Activated CD4-positive, alpha-beta memory T cell treated with anti-CD3 and anti-CD28 coated beads, Interleukin-2, amount 10 ng/mL, durations not matched to agents 7 days and 5 days (primary cell): ENCODE measurements around the gene STX10. TPM values are rescaled to one million over a fixed set of nuclear protein-coding genes. Genes with fewer than 3 reads are reported as not detected.
"Not testable (repeated sequence)": the region's sequence is repeated elsewhere in the genome, so short reads cannot be mapped to it uniquely, and the experiment has no call there.

Experiments used
- CTCF ChIA-PET: fragments of 350-600 bp; sonication (Branson Sonifier 250); formaldehyde crosslinking; loops from one replicate; lab custom pipeline; 2021; ENCODE audit warnings: antibody characterized with exemption, inconsistent platforms; lab: Charles Lee
- POLR2A ChIA-PET: fragments of 350-600 bp; sonication (Branson Sonifier 250); formaldehyde crosslinking; loops from one replicate; lab custom pipeline; 2021; ENCODE audit warnings: antibody characterized with exemption; lab: Charles Lee
- DNase-seq: peaks from one replicate; pipeline ENCODE4 v3.0.0-alpha.2; 2020
- H3K27ac Mint-ChIP-seq: one replicate; pipeline ENCODE4 v1.8.0; 2021; ENCODE audit warnings: mild to moderate bottlenecking, mixed read lengths
- H3K27me3 Mint-ChIP-seq: one replicate; pipeline ENCODE4 v1.8.0; 2021; ENCODE audit warnings: mixed read lengths
- H3K36me3 Mint-ChIP-seq: one replicate; pipeline ENCODE4 v1.8.0; 2021; ENCODE audit warnings: low read depth, mixed read lengths
- H3K4me1 Mint-ChIP-seq: one replicate; pipeline ENCODE4 v1.8.0; 2021; ENCODE audit warnings: mixed read lengths
- H3K4me3 Mint-ChIP-seq: one replicate; pipeline ENCODE4 v1.8.0; 2021; ENCODE audit warnings: mild to moderate bottlenecking, mixed read lengths
- H3K9me3 Mint-ChIP-seq: one replicate; pipeline ENCODE4 v1.8.0; 2021; ENCODE audit warnings: mixed read lengths
- total RNA-seq, 2 experiments: library from RNA; stranded (reverse); gene quantifications; one replicate each; pipeline ENCODE4 v1.2.3, GENCODE V29; 2021

STX10 gene
- total RNA-seq, 2 experiments from 2014 or later = 69.0 to 72.2 TPM

GRCh38 chr19:13177584-13177983 is 27.4 kb upstream of the STX10 start:
- not testable (repeated sequence) for H3K27ac Mint-ChIP-seq, H3K9me3 Mint-ChIP-seq, H3K27me3 Mint-ChIP-seq, H3K4me3 Mint-ChIP-seq, H3K36me3 Mint-ChIP-seq, DNase-seq
- ChIA-PET POLR2A (interaction anchor here (0.7 to 2.8 kb wide), 4 partner anchors 8 to 283 kb away, joined by 3 to 14 read pairs (median 4); no protein-coding TSS in a partner anchor), CTCF (interaction anchor here (0.7 to 1.0 kb wide), 2 partner anchors 10 to 99 kb away, joined by 3 to 6 read pairs; no protein-coding TSS in a partner anchor)
- peaks cover 28% of the 10 kb centered on the region for H3K4me1 Mint-ChIP-seq

GRCh38 chr19:13176345-13176744 is 26.2 kb upstream of the STX10 start:
- H3K4me1 Mint-ChIP-seq = peaks cover 33% of the 10 kb centered on the region

GRCh38 chr19:13173139-13173737 is 23.1 kb upstream of the STX10 start:
- CTCF ChIA-PET = interaction anchor here (1.1 to 2.0 kb wide), 2 partner anchors 22 to 91 kb away, joined by 3 to 6 read pairs; no protein-coding TSS in a partner anchor
- POLR2A ChIA-PET = interaction anchor here (1.6 to 2.1 kb wide), 3 partner anchors 10 to 21 kb away, joined by 10 to 14 read pairs (median 10); no protein-coding TSS in a partner anchor
- H3K4me1 Mint-ChIP-seq = peaks cover 53% of the 10 kb centered on the region

More at GRCh38 chr19:13176345-13176744, 26.2 kb upstream of the STX10 start:
- DNase-seq = no peak
- ChIA-PET POLR2A (interaction anchor here (1.4 to 2.8 kb wide), 4 partner anchors 9 to 24 kb away, joined by 4 to 14 read pairs (median 6); no protein-coding TSS in a partner anchor), CTCF (interaction anchor here (1.7 kb wide), 1 partner anchor 24 kb away, joined by 3 read pairs; no protein-coding TSS in a partner anchor)
- Mint-ChIP-seq H3K9me3 (no peaks in the 10 kb centered on the region), H3K4me3 (no peak overlapping the region), H3K27me3 (no peaks in the 10 kb centered on the region), H3K36me3 (peaks cover 10% of the 10 kb centered on the region), H3K27ac (no peak overlapping the region)

GRCh38 chr19:13172346-13173138 is 22.4 kb upstream of the STX10 start:
- ChIA-PET POLR2A (interaction anchor here (1.6 to 2.1 kb wide), 3 partner anchors 9 to 20 kb away, joined by 10 to 14 read pairs (median 10); no protein-coding TSS in a partner anchor), CTCF (interaction anchor here (0.7 to 2.0 kb wide), 3 partner anchors 23 to 105 kb away, joined by 3 to 6 read pairs (median 3); no protein-coding TSS in a partner anchor)
- Mint-ChIP-seq H3K4me1 (peaks cover 59% of the 10 kb centered on the region), H3K4me3 (peak overlapping the region; percentile 78), H3K9me3 (no peaks in the 10 kb centered on the region), H3K27me3 (no peaks in the 10 kb centered on the region), H3K27ac (peak overlapping the region; percentile 90), H3K36me3 (peaks cover 14% of the 10 kb centered on the region)
- DNase-seq = peak; percentile 71

More at GRCh38 chr19:13173139-13173737, 23.1 kb upstream of the STX10 start:
- H3K4me3 Mint-ChIP-seq = peak overlapping the region; percentile 78
- H3K36me3 Mint-ChIP-seq = peaks cover 14% of the 10 kb centered on the region
- no peak for DNase-seq
- peak overlapping the region; percentile 90 for H3K27ac Mint-ChIP-seq
- no peaks in the 10 kb centered on the region for H3K9me3 Mint-ChIP-seq
- no peaks in the 10 kb centered on the region for H3K27me3 Mint-ChIP-seq

DNA sequence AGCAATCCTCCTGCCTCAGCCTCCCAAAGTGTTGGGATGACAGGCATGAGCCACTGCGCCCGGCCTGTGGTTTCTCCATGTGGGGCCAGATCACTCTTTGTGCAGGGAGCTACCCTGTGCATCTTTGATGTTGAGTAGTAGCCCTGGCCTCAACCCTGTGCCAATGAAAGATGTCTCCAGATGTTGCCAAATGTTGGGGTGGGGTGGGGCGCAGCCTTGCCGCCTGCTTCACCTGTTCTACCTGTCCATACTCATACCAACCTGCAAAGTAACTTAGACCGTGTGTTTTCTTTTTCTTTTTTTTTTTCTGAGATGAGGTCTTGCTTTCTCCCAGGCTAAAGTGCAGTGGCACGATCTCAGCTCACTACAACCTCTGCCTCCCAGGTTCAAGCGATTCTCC is 21.0 kb upstream of the STX10 start:
- H3K4me3 Mint-ChIP-seq = peak overlapping the region; percentile 27
- DNase-seq = no peak
- CTCF ChIA-PET = interaction anchor here (1.9 to 4.6 kb wide), 2 partner anchors 16 to 23 kb away, joined by 9 to 28 read pairs; no protein-coding TSS in a partner anchor
- H3K27me3 Mint-ChIP-seq = no peaks in the 10 kb centered on the region
- H3K36me3 Mint-ChIP-seq = peaks cover 16% of the 10 kb centered on the region
- H3K4me1 Mint-ChIP-seq = peaks cover 71% of the 10 kb centered on the region
- POLR2A ChIA-PET = interaction anchor here (1.3 to 12.6 kb wide), 3 partner anchors 14 to 25 kb away, joined by 3 to 335 read pairs (median 260); partner anchors contain the start of genes IER2 and STX10
- no peaks in the 10 kb centered on the region for H3K9me3 Mint-ChIP-seq
- peak overlapping the region; percentile 76 for H3K27ac Mint-ChIP-seq

DNA sequence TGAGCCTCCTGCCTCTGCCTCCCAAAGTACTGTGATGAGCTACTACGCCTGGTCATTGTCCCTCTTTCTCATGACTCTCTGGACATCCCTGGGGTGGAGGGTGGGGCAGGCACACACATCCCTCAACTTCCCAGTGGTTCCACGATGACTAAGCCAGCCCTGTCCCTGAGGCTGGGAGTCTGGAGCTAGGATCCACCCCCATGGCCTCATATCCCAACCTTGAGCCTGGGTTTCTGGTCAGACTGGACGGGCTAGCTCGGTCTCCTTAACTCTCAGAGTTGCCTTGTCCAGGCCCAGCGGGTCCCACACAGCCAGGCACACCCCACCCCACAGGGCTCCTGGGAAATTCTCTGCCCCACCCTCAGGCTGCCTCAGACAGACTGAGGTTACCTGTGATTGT is 19.6 kb upstream of the STX10 start:
- no peak for DNase-seq

DNA sequence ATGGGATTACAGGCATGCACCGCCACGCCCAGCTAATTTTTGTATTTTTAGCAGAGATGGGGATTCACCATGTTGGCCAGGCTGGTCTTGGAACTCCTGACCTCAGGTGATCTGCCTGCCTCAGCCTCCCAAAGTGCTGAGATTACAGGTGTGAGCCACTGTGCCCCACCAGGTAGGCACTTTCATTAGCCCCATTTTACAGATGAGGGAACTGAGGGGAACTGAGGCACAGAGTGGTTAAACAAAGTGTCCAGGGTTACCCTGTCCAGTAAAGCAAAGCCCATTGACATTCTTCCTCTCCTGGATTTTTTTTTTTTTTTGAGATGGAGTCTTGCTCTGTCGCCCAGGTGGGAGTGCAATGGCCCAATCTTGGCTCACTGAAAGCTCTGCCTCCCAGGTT is 16.0 kb upstream of the STX10 start:
- POLR2A ChIA-PET = interaction anchor here (1.1 to 12.6 kb wide), 3 partner anchors 9 to 34 kb away, joined by 5 to 335 read pairs (median 260); partner anchors contain the start of genes IER2 and STX10
- not testable (repeated sequence) for H3K4me3 Mint-ChIP-seq, H3K27me3 Mint-ChIP-seq, H3K9me3 Mint-ChIP-seq, DNase-seq
- H3K36me3 Mint-ChIP-seq = peaks cover 11% of the 10 kb centered on the region
- H3K4me1 Mint-ChIP-seq = peaks cover 85% of the 10 kb centered on the region
- CTCF ChIA-PET = interaction anchor here (1.3 to 2.9 kb wide), 2 partner anchors 10 to 28 kb away, joined by 3 to 29 read pairs; no protein-coding TSS in a partner anchor
- H3K27ac Mint-ChIP-seq = peak overlapping the region; percentile 99

More for the DNA sequence above, 19.6 kb upstream of the STX10 start:
- ChIA-PET POLR2A (interaction anchor here (1.2 to 12.6 kb wide), 7 partner anchors 8 to 232 kb away, joined by 3 to 335 read pairs (median 4); partner anchors contain the start of genes IER2 and STX10), CTCF (interaction anchor here (0.8 to 4.6 kb wide), 5 partner anchors 13 to 47 kb away, joined by 3 to 28 read pairs (median 6); no protein-coding TSS in a partner anchor)
- Mint-ChIP-seq H3K4me3 (no peak overlapping the region), H3K27me3 (no peaks in the 10 kb centered on the region), H3K4me1 (peaks cover 85% of the 10 kb centered on the region), H3K9me3 (no peaks in the 10 kb centered on the region), H3K36me3 (peaks cover 16% of the 10 kb centered on the region), H3K27ac (peak overlapping the region; percentile 99)

DNA sequence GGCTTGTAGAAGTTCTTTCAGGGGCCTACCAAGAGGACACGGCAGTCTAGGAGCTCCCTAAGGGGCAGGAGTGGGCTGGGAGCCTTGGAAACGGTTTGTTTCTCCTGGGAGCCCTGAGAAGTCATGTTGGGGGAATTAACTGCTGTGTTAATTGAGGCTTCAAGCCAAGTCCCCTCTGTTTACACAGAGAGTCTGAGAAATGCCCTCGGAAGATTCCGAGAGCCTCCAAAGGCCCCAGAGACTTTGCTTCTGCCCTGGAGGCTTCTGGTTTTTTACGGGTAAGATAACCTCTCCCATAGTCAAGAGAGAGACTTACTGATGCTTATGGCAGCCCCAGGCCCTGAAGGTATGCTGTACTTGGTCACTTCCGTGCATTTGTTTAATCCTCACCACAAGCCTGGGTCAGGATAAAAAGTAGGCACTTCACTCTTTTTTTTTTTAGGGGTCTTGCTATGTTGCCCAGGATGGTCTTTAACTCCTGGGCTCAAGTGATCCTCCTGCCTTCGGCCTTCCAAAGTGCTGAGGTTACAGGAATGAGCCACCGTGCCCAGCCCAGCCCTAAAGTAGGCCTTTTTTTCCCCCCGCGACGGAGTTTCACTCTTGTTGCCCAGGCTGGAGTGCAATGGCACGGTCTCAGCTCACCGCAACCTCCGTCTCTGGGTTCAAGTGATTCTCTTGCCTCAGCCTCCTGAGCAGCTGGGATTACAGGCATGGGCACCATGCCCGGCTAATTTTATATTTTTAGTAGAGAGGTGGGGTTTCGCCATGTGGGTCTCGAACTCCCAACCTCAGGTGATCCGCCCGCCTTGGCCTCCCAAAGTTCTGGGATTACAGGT is 15.2 kb upstream of the STX10 start:
- POLR2A ChIA-PET = interaction anchor here (1.1 to 12.6 kb wide), 8 partner anchors 8 to 376 kb away, joined by 5 to 335 read pairs (median 14); partner anchors contain the start of genes IER2, NACC1, STX10 and TRMT1
- Mint-ChIP-seq H3K27ac (peak overlapping the region; percentile 99), H3K4me1 (peaks cover 81% of the 10 kb centered on the region)

DNA sequence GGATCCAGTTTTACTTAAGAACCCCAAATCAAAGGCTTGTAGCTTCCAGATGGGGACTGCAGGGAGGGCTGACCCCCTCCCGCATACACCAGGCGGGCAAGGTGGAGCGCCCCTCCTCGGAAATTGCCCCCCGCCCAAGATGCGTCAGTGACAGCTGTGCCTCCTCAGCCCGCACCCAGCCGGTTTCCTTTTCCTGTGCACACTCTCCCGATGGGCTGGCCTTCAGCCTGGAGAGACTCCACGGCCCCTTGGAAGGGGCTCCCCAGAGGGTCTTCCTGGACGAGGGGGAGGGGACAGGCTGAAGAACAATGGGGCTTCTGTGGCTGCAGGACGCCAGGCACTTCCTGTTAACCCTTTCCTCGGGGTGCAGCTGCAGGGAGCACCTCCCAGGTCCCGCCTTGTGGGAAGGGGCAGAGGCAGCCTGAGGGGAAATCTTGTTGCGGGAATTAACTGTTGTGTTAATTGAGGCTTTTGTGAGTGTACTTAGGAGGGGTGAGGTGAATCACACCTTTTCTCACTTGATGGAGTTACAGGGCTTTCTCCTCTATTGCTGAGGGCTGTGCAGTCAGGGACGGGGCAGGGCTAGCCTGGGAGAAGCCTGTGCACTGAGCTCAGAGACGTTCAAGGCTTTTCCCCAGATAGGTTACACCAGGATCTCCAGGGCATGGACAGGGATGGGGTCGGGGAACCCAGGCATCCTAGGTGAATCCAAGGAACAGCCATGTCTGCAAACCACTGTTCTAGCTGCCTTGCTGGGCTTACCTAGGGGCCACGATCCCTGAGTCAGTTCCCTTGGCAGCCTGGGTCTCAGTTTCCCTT is 14.4 kb upstream of the STX10 start:
- ChIA-PET CTCF (interaction anchor here (1.3 to 2.1 kb wide), 3 partner anchors 9 to 30 kb away, joined by 3 to 12 read pairs (median 7); no protein-coding TSS in a partner anchor), POLR2A (interaction anchor here (1.8 to 12.6 kb wide), 9 partner anchors 8 to 375 kb away, joined by 4 to 335 read pairs (median 14); partner anchors contain the start of genes IER2, NACC1, STX10 and TRMT1)
- DNase-seq = peak; percentile 51
- Mint-ChIP-seq H3K36me3 (peaks cover 12% of the 10 kb centered on the region), H3K27me3 (no peaks in the 10 kb centered on the region), H3K9me3 (no peaks in the 10 kb centered on the region), H3K4me3 (peak overlapping the region; percentile 89), H3K27ac (peak overlapping the region; percentile 99), H3K4me1 (peaks cover 79% of the 10 kb centered on the region)

More for the DNA sequence above, 15.2 kb upstream of the STX10 start:
- no peak for DNase-seq
- H3K36me3 Mint-ChIP-seq = peaks cover 8% of the 10 kb centered on the region
- no peaks in the 10 kb centered on the region for H3K27me3 Mint-ChIP-seq
- peak overlapping the region; percentile 89 for H3K4me3 Mint-ChIP-seq
- CTCF ChIA-PET = interaction anchor here (1.3 to 2.0 kb wide), 2 partner anchors 13 to 29 kb away, joined by 3 to 7 read pairs; no protein-coding TSS in a partner anchor
- H3K9me3 Mint-ChIP-seq = no peaks in the 10 kb centered on the region

- peak; percentile 63 for DNase-seq
- H3K9me3 Mint-ChIP-seq = no peaks in the 10 kb centered on the region
- CTCF ChIA-PET = interaction anchor here (0.9 to 2.1 kb wide), 4 partner anchors 8 to 198 kb away, joined by 3 to 12 read pairs (median 5); no protein-coding TSS in a partner anchor
- H3K36me3 Mint-ChIP-seq = peaks cover 12% of the 10 kb centered on the region
- H3K4me3 Mint-ChIP-seq = peak overlapping the region; percentile 89
- H3K4me1 Mint-ChIP-seq = peaks cover 78% of the 10 kb centered on the region
- no peaks in the 10 kb centered on the region for H3K27me3 Mint-ChIP-seq
- POLR2A ChIA-PET = interaction anchor here (1.1 to 12.6 kb wide), 12 partner anchors 7 to 683 kb away, joined by 4 to 335 read pairs (median 10); partner anchors contain the start of genes IER2, NACC1, STX10 and TRMT1
- peak overlapping the region; percentile 99 for H3K27ac Mint-ChIP-seq
Observed at GRCh38 chr19:13163609-13164342, 13.6 kb upstream of the STX10 start.
